HG02610 (cell line): Measurements from ENCODE around the gene DNALI1.
"Not testable (repeated sequence)": the region's sequence is repeated elsewhere in the genome, so short reads cannot be mapped to it uniquely, and the experiment has no call there.

Experiments used
- ATAC-seq: cut with Tn5 transposase; IDR thresholded peaks from one replicate; pipeline ENCODE4 v1.9.1; 2021; ENCODE audit warnings: mild to moderate bottlenecking, moderate library complexity; ENCODE audit not compliant: unreplicated experiment

The DNALI1 gene

DNA sequence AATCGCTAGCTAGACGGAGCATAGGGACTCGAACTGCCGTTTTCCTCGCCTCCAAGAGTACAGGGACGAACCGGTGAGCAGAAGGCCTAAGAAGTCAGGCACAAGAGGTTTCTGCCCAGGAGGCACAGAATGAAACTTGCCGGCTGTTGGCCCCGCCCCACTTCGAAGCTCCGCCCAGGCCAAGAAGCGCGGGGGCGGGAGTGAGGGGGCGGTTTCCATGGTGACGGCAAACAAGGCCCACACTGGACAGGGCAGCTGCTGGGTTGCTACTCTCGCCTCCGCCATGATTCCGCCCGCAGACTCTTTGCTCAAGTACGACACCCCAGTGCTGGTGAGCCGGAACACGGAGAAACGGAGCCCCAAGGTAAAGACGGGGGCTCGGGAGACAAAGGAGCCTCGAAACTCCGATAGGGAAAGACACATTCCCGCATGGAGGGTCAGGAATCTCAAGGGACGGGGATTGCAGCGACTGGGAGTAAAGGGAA is at the start of gene DNALI1:
Gene DNALI1 (plus strand): TSS at position 229 of the 485 bp plus-strand sequence. CDS start 55 bp downstream, at position 284.
- no peak for ATAC-seq

DNA sequence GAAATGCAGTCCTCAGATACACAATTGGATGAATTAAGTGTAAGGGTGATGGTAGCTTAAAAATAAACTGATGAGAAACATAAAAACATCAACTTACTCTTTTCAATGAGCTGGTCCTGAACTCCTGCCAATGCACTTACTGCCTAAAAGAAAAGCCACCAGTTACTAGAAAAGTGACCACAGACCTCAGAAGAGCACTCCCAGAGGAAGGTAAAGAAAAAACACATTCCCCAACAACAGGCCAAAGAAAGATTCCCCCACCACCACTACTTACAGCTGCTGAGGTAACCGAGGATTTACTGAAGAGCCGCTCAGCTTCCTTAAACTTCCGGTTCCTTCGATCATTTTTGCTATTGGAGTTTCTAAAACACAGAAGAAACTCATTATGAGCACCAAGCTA is 47.6 kb upstream of the DNALI1 start:
- no peak for ATAC-seq

DNA sequence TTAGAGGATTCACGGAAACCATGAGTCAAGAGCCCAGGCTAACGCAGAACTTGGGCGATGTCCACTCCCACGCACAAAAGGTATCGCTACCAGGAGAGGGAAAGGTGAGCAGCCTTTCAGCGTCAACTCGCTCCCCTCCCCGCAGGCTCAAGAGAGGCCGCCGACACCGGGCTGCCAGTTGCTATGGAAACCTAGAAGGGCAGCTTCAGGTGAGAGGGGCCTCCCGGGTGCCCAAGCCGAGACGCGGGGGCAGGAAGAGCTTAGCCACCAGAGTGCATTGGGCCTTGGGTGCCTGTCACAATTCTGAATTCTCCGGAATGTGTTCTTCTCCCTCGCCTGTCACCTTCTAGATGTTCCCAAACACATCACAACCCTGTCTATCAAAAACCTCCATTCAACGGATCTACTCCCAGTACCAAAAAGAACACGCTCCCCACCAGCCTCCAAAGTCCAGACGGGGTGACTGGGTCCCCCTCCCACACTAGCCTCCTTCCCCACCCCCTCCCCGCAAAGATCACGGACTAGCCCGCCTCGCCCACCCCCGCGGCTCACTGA is 42.9 kb upstream of the DNALI1 start:
- no peak for ATAC-seq

DNA sequence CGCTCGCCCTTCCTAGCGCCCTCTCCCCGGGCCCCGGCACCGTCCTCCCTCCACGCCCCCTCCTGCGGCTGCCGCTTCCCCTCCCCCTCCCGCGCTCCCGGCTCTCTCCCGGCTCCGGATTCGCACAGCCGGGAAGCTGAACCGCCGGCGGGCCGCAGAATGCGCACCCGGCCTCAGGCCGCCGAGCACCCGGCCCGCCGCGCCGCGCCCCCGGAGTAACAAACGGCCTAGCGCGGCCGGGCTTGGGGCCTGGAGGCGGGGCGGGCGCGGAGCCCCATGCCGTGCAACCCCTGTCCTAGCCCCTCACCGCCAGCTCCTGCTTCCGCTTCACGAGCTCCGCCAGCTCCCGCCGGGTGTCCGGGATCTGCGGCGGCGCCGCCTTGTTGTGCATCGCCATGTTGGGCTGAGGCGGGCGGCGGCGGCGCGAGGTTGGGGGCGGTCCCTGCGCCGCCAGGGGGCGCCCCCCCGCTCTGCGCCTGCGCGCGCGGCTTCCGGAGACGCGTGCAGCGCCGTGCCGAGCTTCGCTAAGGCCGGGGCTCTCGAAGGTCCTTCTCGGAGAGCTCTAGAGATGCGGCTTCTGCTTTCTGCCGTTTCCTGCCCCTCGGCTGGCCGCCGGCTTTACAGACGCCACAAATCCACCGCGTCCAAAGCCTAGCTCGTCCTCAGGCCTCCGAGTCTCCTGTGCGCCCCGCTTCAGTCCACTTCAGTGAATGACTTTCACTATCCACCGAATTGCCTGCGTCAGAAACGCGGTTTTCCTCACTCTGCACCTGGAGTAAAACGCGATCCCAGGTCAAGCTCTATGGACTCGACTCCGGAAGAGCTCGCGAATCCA is 42.2 kb upstream of the DNALI1 start, which contains the start of gene MEAF6:
Gene MEAF6 (minus strand): TSS at position 417 of the 835 bp plus-strand sequence. CDS start 20 bp downstream, at position 397.
- peak; percentile 87 for ATAC-seq

DNA sequence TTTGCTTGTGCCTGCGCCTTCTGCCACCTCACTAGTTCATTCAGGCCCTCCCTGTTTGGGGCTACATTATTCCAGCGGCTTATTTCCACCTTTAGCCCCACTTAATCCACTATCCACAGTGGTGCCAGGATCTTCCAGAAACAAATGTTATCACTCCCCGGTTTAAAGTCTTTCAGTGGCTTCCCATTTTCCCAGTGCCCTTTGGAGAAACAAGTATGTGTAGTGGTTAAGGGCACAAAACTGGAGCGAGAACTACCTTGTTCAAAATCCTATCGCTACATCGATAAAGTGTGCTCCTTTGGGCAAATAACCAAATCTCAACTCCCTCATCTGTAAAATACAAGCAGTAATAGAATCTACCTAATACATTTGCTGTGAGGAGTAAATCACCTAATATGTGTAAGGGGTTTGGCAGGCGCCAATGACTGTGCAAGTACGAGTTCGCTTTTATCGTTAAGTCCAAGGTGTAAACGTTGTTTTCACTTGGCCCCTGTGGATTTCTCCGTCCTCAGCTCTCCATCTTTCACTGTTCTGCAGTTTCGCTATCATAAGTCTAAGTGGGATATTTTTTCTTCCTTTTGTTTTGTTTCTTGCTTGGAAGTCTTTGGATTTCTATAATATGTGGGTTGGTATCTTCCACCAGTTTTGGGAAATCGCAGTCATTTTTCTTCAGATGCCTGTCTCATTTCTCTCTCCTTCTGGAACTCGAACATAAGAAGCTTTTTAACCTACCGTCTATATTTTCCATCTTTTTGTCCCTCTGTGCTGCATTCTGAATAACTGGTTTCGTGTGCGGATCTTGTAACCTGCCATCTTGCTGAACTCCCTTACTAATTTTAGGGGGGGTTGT is 41.3 kb upstream of the DNALI1 start:
- no peak for ATAC-seq

DNA sequence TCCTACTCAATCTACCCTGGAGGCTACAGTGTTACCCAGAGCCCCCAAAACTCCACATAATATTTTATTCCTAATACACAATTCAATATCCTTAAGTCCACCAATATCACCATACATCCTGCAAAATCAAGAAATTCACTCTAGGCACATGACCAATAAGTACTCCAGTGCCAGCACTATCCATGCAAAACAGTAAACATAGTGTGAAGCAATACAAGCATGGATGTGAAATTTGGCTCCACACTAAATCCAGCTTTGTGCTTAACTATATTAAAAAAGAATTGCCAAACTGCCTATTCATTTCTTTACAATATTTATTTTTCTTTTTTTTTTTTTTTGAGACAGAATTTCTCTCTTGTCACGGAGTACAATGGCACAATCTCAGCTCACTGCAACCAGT is 39.2 kb upstream of the DNALI1 start:
- ATAC-seq: no peak

DNA sequence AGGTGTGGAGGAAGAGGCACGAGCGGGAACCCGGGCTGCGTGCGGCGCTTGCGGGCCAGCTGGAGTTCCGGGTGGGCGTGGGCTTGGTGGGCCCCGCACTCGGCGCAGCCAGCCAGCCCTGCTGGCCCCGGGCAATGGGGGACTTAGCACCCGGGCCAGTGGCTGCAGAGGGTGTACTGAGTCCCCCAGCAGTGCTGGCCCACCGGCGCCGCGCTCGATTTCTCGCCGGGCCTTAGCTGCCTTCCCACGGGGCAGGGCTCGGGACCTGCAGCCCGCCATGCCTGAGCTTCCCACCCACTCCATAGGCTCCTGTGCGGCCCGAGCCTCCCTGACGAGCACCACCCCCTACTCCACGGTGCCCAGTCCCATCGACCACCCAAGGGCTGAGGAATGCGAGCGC is 38.5 kb upstream of the DNALI1 start:
- not testable (repeated sequence) for ATAC-seq

DNA sequence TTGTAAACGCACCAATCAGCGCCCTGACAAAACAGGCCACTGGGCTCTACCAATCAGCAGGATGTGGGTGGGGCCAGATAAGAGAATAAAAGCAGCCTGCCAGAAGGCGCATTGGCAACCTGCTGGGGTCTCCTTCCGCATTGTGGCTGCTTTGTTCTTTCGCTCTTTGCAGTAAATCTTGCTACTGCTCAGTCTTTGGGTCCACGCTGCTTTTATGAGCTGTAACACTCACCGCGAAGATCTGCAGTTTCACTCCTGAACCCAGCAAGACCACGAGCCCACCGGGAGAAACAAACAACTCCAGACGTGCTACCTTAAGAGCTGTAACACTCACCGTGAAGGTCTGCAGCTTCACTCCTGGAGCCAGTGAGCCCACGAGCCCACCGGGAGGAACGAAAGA is 37.8 kb upstream of the DNALI1 start:
- not testable (repeated sequence) for ATAC-seq

DNA sequence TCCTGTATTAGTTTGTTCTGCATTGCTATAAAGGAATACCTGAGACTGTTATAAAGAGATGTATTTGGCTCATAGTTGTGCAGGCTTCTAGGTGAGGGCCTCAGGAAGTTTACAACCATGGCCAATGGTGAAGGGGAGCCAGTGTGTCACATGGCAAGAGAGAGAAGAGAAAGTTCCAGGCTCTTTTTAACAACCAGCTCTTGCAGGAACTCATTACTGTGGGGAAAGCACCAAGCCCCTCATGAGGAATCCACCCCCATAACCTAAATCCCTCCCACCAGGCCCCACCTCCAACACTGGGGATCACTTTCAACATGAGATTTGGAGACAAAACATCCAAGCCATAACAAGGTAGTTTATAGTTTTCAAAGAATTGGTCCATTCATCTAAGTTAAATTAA is 37.1 kb upstream of the DNALI1 start:
- ATAC-seq: no peak

DNA sequence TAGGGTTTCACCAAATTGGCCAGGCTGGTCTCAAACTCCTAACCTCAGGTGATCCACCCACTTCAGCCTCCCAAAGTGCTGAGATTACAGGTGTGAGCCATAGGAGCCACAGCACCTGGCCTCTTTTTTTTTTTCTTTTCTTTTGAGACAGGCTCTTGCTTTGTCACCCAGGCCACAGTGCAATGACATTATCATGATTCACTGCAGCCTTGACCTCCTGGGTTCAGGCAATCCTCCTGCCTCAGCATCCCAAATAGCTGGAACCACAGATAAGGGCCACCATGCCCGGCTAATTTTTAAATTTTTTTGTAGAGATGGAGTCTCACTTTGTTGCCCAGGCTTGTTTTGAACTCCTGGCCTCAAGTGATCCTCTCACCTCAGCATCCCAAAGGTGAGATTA is 26.9 kb upstream of the DNALI1 start:
- ATAC-seq: not testable (repeated sequence)

DNA sequence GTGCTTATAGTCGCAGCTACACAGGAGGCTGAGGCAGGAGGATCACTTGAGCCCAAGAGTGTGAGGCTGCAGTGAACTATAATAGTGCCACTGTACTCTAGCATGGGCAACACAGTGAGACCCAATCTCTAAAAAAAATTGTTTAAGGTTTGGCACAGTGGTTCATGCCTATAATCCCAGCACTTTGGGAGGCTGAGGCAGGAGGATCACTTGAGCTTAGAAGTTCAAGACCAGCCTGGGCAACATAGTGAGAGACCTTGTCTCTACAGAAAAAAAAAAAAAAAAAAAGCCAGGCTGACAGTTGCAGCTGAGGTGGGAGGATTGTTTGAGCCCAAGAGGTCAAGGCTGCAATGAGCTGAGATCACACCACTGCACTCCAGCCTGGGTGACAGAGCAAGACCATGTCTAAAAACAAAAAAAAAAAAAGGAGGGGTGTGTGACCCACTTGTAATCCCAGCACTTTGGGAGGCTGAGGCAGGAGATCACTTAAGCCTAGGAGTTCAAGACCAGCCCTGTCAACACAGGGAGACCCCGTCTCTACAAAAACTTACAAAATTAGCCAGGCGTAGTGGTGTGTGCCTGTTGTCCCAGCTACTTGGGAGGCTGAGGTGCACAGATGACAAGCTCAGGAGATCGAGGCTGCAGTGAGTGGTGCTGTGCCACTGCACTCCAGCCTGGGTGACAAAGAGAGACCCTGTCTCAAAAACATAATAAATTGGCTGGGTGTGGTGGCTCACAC is 24.2 kb upstream of the DNALI1 start:
- not testable (repeated sequence) for ATAC-seq

DNA sequence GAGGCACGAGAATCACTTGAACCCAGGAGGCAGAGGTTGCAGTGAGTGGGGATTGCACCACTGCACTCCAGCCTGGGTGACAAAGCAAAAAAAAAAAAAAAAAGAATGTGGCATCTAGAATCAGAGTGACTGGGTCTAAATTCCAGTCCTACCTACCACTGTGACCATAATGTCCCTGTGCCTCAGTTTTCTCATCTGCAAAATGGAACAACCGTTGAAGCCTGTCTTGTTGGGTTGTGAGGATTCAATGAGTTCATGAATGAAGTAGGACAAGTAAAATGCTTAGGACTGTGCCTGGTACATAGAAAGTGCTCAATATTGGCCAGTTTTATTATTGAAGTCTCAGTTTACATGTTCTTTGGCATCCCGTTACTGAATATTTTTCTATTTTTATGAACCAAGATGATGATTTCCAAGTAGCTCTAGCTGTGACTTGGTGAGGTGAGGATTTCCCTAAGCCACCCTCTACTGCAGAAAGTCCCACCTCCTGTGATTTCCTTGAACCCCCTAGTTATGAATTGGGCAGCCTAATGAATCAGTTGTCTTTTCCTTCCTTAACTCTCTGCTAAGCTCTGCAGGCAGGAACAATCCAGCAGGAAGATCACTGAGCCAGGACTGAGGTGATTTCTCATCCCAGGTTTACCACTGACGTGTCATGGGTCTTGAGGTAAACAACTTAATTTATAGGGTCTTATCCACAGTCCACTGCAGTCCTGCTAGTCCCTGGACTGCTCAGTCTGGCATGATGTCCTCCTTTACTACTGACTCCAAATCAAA is 23.2 kb upstream of the DNALI1 start:
- no peak for ATAC-seq

DNA sequence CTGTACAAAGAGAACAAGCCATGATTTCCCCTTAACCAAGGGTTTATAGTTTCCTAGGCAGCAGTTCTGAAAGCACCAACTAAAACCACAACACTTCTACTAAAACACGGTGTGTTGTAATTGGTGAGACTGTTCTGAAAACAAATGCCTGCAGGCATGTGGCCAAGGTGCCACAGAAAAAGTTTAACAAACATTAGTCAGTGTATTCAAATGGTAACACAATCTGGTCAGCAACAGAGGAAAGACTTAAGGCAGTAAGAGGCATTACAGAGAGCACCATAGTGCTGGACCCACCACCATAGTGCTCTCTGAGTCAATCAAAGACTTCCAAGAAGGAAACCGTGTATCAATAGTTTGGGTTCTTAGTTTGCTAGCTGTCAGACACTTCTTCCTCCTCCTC is 19.4 kb upstream of the DNALI1 start:
- ATAC-seq: no peak

DNA sequence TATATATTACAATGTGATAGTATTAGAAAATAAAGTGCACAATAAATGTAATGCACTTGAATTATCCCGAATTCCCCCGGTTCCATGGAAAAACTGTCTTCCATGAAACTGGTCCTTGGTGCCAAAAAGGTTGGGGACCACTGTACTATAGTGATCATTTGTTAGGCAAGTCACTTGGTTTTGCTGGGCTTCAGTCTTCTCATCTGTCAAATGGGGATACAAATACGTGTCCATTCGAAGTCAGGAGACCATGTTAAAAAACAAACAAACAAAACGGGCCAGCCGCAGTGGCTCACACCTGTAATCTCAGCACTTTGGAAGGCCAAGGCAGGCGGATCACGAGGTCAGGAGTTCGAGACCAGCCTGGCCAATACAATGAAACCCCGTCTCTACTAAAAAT is 17.6 kb upstream of the DNALI1 start:
- ATAC-seq: not testable (repeated sequence)

DNA sequence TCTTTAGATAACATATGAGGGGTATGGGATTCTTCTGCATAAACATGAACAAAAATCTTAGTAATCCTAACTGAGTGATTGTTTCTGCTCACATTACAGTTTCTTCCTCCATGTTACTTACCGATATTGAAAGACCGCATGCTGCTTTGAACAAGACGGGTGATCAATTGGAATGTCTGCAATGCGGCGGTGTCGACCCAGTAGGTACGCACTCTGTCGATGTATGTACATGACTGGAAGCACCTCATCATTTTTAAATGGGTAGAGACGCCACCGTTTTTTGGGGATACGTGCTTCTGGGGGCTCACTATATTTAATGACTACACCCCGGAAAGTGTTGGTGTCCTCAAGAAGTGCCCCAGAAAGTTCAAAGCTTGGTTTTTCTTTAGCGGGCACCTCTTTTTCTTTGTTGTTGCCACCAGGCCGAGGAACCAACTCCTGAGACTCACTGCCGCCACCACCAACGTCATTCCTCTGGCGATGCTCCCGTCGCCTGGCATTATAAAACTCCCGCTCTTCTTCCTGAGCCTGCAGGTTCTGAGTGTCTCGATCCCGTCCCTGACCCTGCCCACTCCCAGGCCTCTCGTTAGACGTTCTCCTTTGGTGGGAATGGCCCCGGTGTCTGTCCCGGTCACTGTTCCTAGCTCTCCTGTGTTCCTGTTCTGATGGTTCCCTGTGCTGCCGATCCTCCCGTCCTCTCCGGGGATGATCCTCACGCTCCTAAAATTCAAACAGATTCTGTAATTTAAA is 16.5 kb upstream of the DNALI1 start:
- no peak for ATAC-seq

DNA sequence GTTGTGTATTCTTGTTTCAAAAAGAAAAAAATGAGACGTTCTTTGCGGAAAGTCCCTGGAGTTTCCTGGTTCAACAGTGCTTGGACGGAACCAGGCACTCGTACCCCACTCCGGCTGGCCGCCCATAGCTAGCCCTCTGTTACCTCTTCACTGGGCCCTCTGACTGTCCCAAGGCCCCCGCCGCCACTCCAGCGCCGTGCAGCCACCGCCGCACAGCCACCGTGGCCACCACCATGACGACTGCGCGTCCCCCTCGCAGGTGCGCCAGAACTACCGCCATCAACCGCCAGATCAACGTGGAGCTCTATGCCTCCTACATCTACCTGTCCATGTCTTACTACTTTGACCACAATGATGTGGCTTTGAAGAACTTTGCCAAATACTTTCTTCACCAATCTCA is 12.2 kb upstream of the DNALI1 start:
- ATAC-seq: no peak

DNA sequence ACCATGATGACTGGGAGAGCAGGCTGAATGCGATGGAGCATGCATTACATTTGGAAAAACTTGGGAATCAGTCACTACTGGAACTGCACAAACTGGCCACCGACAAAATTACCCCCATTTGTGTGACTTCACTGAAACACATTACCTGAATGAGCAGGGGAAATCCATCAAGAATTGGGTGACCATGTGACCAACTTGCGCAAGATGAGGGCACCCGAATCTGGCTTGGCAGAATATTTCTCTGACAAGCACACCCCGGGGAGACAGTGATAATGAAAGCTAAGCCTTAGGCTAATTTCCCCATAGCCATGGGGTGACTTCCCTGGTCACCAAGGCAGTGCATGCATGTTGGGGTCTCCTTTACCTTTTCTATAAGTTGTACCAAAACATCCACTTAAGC is 11.7 kb upstream of the DNALI1 start:
- no peak for ATAC-seq

DNA sequence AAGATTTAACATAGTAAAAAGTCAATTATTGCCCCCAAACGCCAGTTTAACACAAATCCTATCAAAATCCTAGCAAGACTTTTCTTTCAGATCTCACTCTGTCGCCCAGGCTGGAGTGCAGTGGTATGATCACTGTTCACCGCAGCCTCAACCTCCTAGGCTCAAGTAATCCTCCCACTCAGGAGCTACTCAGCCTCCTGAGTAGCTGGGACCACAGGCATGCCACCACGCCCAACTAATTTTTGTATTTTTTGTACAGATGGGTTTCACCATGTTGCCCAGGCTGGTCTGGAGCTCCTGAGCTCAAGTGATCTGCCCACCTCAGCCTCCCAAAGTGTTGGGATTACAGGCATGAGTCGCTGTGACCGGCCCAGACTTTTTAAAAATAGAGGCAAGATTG is 7.4 kb upstream of the DNALI1 start:
- no peak for ATAC-seq

DNA sequence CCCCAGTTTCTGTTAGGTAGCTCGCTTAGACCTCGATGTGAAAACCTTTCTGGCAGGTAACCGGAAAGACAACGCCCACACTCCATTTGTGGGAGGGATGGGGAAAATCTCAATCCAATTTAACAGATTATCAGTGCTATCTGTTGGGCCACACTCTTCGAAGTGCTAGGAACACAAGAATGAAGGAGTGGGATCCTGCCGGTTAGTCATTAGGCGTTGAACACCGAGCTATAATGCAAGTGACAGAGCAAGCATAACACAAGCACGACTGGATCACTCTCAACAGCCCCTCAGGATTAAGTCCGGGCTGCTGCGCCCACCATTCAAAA is 3.2 kb upstream of the DNALI1 start:
- no peak for ATAC-seq
